ENCODE data around the gene KIAA2012. TPM values are rescaled to one million over a fixed set of nuclear protein-coding genes. Genes with fewer than 3 reads are reported as not detected.

KIAA2012 gene
- total RNA-seq, 1 experiment from 2014 or later: not detected

DNA sequence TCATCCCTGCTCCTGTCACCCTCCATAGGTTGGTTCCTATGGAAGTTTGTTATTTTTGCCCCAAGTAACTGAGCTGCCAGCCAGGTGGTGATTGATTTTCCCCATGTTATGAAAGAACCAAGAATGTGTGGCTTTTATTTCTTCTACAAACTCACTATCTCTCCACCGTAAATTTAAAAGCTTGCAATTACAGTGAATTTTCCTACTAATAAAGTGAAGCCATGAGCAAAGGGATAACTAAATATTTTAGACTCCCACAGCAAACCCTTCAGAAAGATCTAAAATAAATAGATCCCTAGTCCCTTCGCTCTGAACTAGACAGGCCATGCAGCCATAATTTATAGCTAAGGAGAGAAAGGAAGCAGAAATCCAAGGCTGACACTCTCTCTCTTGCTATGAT, 6.2 kb upstream of the KIAA2012 start:
- intact Hi-C loops (cut with micrococcal nuclease; ENCODE audit: unreplicated experiment): no loop called here
- H3K36me3 ChIP-seq (ENCODE audit: insufficient read depth, low read length, poor library complexity, severe bottlenecking): no peaks in the 10 kb centered on the region
- POLR2A ChIA-PET (ENCODE audit: low non-redundant PET): no interaction called here
- DNase-seq (ENCODE audit: low spot score): no peak
- no TSS peak for BruUV-seq (replicated peaks)
- CTCF ChIA-PET: no interaction called here
- no peak overlapping the region for H3K27ac ChIP-seq (ENCODE audit: low read depth, low read length, poor library complexity, severe bottlenecking)
- no peak overlapping the region for H3K4me3 ChIP-seq (ENCODE audit: low read depth, low read length, poor library complexity, severe bottlenecking)
- peaks cover 24% of the 10 kb centered on the region for H3K4me1 ChIP-seq (ENCODE audit: insufficient read depth, low read length, poor library complexity, severe bottlenecking)
- H3K9me3 ChIP-seq (ENCODE audit: low read depth, low read length, poor library complexity, severe bottlenecking): no peaks in the 10 kb centered on the region
- no peaks in the 10 kb centered on the region for H3K27me3 ChIP-seq (replicated peaks; ENCODE audit: insufficient read depth, low read depth, low read length, poor library complexity)
- TF ChIP-seq, protein P1, sequence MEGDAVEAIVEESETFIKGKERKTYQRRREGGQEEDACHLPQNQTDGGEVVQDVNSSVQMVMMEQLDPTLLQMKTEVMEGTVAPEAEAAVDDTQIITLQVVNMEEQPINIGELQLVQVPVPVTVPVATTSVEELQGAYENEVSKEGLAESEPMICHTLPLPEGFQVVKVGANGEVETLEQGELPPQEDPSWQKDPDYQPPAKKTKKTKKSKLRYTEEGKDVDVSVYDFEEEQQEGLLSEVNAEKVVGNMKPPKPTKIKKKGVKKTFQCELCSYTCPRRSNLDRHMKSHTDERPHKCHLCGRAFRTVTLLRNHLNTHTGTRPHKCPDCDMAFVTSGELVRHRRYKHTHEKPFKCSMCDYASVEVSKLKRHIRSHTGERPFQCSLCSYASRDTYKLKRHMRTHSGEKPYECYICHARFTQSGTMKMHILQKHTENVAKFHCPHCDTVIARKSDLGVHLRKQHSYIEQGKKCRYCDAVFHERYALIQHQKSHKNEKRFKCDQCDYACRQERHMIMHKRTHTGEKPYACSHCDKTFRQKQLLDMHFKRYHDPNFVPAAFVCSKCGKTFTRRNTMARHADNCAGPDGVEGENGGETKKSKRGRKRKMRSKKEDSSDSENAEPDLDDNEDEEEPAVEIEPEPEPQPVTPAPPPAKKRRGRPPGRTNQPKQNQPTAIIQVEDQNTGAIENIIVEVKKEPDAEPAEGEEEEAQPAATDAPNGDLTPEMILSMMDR (conservative IDR thresholded peaks at IDR 0.05; ENCODE audit: low read depth, low read length): no peak
- TF ChIP-seq EZH2 (IDR thresholded peaks at IDR 0.05; ENCODE audit: borderline replicate concordance, low read depth, low read length, poor library complexity, severe bottlenecking): no peak

DNA sequence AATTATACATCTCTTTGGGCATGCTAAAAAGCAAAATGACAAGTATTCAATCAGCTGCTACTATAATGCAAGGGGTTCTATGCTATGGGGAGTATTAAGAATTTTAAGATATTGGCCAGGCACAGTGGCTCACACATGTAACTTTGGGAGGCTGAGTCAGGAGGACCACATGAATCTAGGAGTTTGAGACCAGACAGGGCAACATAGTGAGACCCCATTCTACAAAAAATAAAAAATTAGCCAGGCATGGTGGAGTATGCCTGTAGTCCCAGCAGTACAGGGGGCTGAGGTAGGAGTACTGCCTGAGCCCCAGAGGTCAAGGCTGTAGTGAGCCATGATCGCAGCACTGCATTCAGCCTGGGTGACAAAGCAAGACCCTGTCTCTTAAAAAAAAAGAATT, 5.5 kb upstream of the KIAA2012 start:
- intact Hi-C loops (cut with micrococcal nuclease; ENCODE audit: unreplicated experiment): no loop called here
- Histone ChIP-seq H3K27ac (ENCODE audit: low read depth, low read length, poor library complexity, severe bottlenecking) (no peak overlapping the region), H3K36me3 (ENCODE audit: insufficient read depth, low read length, poor library complexity, severe bottlenecking) (no peaks in the 10 kb centered on the region), H3K27me3 (replicated peaks; ENCODE audit: insufficient read depth, low read depth, low read length, poor library complexity) (no peaks in the 10 kb centered on the region), H3K4me3 (ENCODE audit: low read depth, low read length, poor library complexity, severe bottlenecking) (no peak overlapping the region), H3K4me1 (ENCODE audit: insufficient read depth, low read length, poor library complexity, severe bottlenecking) (peaks cover 24% of the 10 kb centered on the region), H3K9me3 (ENCODE audit: low read depth, low read length, poor library complexity, severe bottlenecking) (no peaks in the 10 kb centered on the region)
- ChIA-PET POLR2A (ENCODE audit: low non-redundant PET) (no interaction called here), CTCF (no interaction called here)
- DNase-seq (ENCODE audit: low spot score): no peak
- BruUV-seq (replicated peaks): no TSS peak
- TF ChIP-seq EZH2 (IDR thresholded peaks at IDR 0.05; ENCODE audit: borderline replicate concordance, low read depth, low read length, poor library complexity, severe bottlenecking): no peak
- TF ChIP-seq, protein P1 (conservative IDR thresholded peaks at IDR 0.05; ENCODE audit: low read depth, low read length): no peak

DNA sequence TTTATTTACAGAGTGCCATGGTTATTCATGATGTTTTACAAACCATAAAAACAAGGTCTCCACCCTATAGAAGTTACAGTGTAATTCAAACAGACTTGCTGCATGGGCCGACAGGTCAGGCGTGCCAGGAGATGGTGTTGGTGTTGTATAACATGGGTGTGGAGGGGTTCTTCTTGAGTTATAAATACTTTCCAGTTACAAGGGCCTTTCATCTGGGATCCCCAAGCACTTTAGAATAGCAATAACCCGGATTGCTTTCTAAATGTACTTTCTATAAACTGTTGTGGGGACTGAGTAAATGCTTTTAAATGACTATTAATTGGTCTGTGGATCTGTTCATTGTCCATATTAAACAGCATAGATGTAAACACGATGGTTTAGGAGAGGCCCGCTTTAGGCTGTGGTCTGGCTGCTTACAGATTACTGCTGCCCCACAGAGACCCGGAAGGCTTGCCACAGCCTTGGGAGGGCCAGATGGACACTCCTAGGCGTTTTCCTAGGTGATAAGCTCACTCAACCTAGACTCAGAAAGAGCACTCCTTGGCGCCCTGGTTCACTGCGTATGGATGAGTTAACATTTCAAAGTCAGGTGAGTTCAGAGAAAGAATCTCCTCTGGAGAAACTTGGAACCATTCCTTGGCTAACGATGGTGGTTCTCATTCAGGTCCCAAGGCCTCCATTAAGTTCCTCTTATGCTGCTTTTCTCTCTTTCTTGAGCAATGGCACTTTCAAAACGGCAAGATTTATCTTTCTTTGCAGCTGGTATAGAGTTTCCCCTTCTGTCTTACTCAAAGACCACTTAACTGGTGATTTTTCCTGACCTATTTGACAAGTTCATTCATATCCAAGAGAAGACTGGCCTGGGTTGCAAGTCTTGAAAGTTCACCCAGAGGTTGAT, 3.6 kb upstream of the KIAA2012 start:
- H3K4me3 ChIP-seq (ENCODE audit: low read depth, low read length, poor library complexity, severe bottlenecking): no peak overlapping the region
- no peak for DNase-seq (ENCODE audit: low spot score)
- BruUV-seq (replicated peaks): no TSS peak
- no peaks in the 10 kb centered on the region for H3K27me3 ChIP-seq (replicated peaks; ENCODE audit: insufficient read depth, low read depth, low read length, poor library complexity)
- H3K27ac ChIP-seq (ENCODE audit: low read depth, low read length, poor library complexity, severe bottlenecking): no peak overlapping the region
- intact Hi-C loops (cut with micrococcal nuclease; ENCODE audit: unreplicated experiment): no loop called here
- TF ChIP-seq, protein P1 (conservative IDR thresholded peaks at IDR 0.05; ENCODE audit: low read depth, low read length): no peak
- TF ChIP-seq EZH2 (IDR thresholded peaks at IDR 0.05; ENCODE audit: borderline replicate concordance, low read depth, low read length, poor library complexity, severe bottlenecking): no peak
- no peaks in the 10 kb centered on the region for H3K36me3 ChIP-seq (ENCODE audit: insufficient read depth, low read length, poor library complexity, severe bottlenecking)
- ChIA-PET POLR2A (ENCODE audit: low non-redundant PET) (interaction anchor here (0.8 kb wide), 1 partner anchor 33 kb away, joined by 4 read pairs; no protein-coding TSS in a partner anchor), CTCF (no interaction called here)
- H3K4me1 ChIP-seq (ENCODE audit: insufficient read depth, low read length, poor library complexity, severe bottlenecking): peaks cover 12% of the 10 kb centered on the region
- H3K9me3 ChIP-seq (ENCODE audit: low read depth, low read length, poor library complexity, severe bottlenecking): no peaks in the 10 kb centered on the region

Measured in A673 (cell line).